ENCODE measurements around the gene STK32B. TPM values are rescaled to one million over a fixed set of nuclear protein-coding genes. Genes with fewer than 3 reads are reported as not detected.

The STK32B gene
- polyA plus RNA-seq, 2 of the 4 experiments (the other 2 are of a cell fraction), result 7.6 to 12.1 TPM

DNA sequence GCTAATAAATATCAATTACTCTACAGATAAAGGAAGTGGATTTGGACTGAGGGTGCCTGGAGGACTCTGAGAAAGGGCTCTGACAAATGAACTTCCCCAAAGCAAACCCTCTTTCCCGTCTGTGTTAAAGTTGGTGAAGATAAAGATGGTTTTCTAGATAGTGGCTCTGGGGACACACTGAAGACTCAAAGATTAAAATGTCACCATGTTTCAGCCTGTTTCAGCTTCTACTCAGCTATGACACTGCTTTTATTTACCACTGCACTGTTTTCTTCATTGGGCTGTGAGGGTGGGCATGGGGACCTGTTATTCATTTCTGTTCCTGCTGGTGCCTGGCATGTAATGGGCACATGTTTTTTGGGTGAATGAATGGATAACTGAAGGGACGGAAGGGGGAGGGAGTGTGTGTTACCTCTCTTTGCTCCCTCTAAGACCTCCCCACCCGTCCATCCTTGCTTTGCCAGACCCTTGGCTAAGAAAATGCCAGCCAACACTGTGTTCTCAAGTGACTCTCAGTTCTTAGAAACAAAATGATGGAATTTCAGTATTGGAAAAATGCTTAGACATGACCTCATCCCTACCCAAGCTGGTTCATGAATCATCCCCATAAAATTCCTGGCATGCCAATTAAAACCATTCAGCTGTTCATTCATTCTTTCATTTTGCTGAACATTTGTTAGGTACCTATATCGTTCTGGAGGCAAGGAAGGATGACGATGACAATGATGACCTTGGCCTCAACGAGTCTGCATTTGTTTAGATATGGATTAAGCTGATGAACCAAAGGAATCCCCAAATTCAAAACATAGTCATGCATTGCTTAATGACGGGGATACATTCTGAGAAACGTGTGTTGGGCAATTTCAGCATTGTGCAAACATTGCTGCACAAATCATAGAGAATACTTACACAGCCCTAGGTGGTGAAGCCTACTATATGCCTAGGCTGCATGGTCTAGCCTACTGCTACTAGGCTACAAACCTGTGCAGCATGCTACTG, 13.4 kb upstream of the STK32B start (continued):
- TF ChIP-seq CHD4 (IDR thresholded peaks at IDR 0.05; ENCODE audit: borderline replicate concordance) (no peak), GATA3 (IDR thresholded peaks at IDR 0.05; ENCODE audit: borderline replicate concordance) (peak; percentile 94), NR3C1 (IDR thresholded peaks at IDR 0.05) (no peak), RAD21 (conservative IDR thresholded peaks at IDR 0.05 in 1 of 2, IDR thresholded peaks at IDR 0.05 in 1 of 2) (0 out of 5 replicates have a peak, but pooled peaks of 1 of the 2 experiments have one; percentile 8), PBX3 (IDR thresholded peaks at IDR 0.05) (peak; percentile 76; the same call in 1 of the 2 replicates), HEYL (CRISPR knock-in tag; IDR thresholded peaks at IDR 0.05) (no peak)

- no peak for TF ChIP-seq MAZ (IDR thresholded peaks at IDR 0.05; ENCODE audit: borderline replicate concordance, low read depth, low read length)
- no peak for TF ChIP-seq ESRRA (IDR thresholded peaks at IDR 0.05; ENCODE audit: borderline replicate concordance, low read length)
- no peak for TF ChIP-seq KDM5A (IDR thresholded peaks at IDR 0.05)
- TF ChIP-seq RARB (CRISPR knock-in tag; IDR thresholded peaks at IDR 0.05), result no peak
- TF ChIP-seq SMC3 (IDR thresholded peaks at IDR 0.05), result no peak
- TF ChIP-seq, protein P1, sequence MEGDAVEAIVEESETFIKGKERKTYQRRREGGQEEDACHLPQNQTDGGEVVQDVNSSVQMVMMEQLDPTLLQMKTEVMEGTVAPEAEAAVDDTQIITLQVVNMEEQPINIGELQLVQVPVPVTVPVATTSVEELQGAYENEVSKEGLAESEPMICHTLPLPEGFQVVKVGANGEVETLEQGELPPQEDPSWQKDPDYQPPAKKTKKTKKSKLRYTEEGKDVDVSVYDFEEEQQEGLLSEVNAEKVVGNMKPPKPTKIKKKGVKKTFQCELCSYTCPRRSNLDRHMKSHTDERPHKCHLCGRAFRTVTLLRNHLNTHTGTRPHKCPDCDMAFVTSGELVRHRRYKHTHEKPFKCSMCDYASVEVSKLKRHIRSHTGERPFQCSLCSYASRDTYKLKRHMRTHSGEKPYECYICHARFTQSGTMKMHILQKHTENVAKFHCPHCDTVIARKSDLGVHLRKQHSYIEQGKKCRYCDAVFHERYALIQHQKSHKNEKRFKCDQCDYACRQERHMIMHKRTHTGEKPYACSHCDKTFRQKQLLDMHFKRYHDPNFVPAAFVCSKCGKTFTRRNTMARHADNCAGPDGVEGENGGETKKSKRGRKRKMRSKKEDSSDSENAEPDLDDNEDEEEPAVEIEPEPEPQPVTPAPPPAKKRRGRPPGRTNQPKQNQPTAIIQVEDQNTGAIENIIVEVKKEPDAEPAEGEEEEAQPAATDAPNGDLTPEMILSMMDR (IDR thresholded peaks at IDR 0.05), result no peak
- TF ChIP-seq HEYL (CRISPR knock-in tag; IDR thresholded peaks at IDR 0.05), result no peak
- no peak for TF ChIP-seq MAFK (IDR thresholded peaks at IDR 0.05; ENCODE audit: partially characterized antibody)
- TF ChIP-seq JUN (IDR thresholded peaks at IDR 0.05), result no peak
- no peak for TF ChIP-seq ZFP36 (IDR thresholded peaks at IDR 0.05; ENCODE audit: borderline replicate concordance, partially characterized antibody)
- TF ChIP-seq HMGXB4 (CRISPR knock-in tag; IDR thresholded peaks at IDR 0.05; ENCODE audit: borderline replicate concordance), result no peak
- no peak for TF ChIP-seq EHF (CRISPR knock-in tag; IDR thresholded peaks at IDR 0.05)
- TF ChIP-seq JUNB (IDR thresholded peaks at IDR 0.05), result no peak
- DNase-seq (ENCODE audit: low read depth in 1 of 2, low spot score in 1 of 2) (no peak), ATAC-seq (no peak), FAIRE-seq (no peak)
- Histone ChIP-seq H3K27ac (peak overlapping the region in 1 of 2 experiments; percentile 90; a peak in 3 of 6 replicates), H3K4me2 (no peak overlapping the region), H3K4me1 (peaks cover 31% of the 10 kb centered on the region), H3K4me3 (no peak overlapping the region), H3K9me3 (no peaks in the 10 kb centered on the region)
- POLR2A ChIA-PET, result no interaction called here
- CTCF ChIA-PET, result interaction anchor here (0.7 to 1.2 kb wide), 3 partner anchors 11 to 958 kb away, joined by 3 to 5 read pairs (median 3); no protein-coding TSS in a partner anchor
- 92% methylated on average over 6 of the region's 7 CpGs for WGBS (ENCODE audit: missing lambda C conversion rate)
Observed at GRCh38 chr4:5039800-5040199, 11.5 kb upstream of the STK32B start.

Measured in A549 (cell line).